Tibial artery (tissue), 4 donors: ENCODE data around the gene CEBPG.

ENCODE experiments used
- DNase-seq, 2 donors: peaks; one replicate each; pipeline ENCODE4 v3.0.0-alpha.2; 2019
- H3K27ac ChIP-seq, 2 donors: fragments of 200-600 bp; sonication (generic) in 1 of 2; 1 replicate in 1 of 2; 2 replicates in 1 of 2; pipeline ENCODE4 v1.5.1; 2018 to 2019; ENCODE audit warnings: mild to moderate bottlenecking in 1 of 2
- H3K27me3 ChIP-seq, 2 donors: fragments of 200-600 bp; sonication (generic) in 1 of 2; one replicate each; pipeline versions ENCODE4 v1.5.1 to v1.6.0; 2016 to 2019
- H3K36me3 ChIP-seq, 3 donors: fragments of 200-600 bp; sonication (generic) in 2 of 3; one replicate each; pipeline ENCODE4 v1.5.1; 2016 to 2019; ENCODE audit warnings: mild to moderate bottlenecking in 2 of 3
- H3K4me1 ChIP-seq, 4 donors: fragments of 200-600 bp; sonication (generic) in 2 of 4; 1 replicate in 3 of 4; 2 replicates in 1 of 4; pipeline ENCODE4 v1.5.1; 2016 to 2019
- H3K4me3 ChIP-seq, 2 donors: fragments of 200-600 bp; sonication (generic) in 1 of 2; 1 replicate in 1 of 2; 2 replicates in 1 of 2; pipeline ENCODE4 v1.5.1; 2018 to 2019; ENCODE audit warnings: mild to moderate bottlenecking in 2 of 2
- H3K9me3 ChIP-seq, 3 donors: fragments of 200-600 bp; sonication (generic) in 1 of 3; one replicate each; pipeline ENCODE4 v1.5.1; 2016 to 2019
- CTCF ChIP-seq, 2 experiments: fragments of 200-600 bp in 1 of 2; fragments of 450-650 bp in 1 of 2; IDR thresholded peaks; one replicate each; pipeline ENCODE4 v1.5.1; 2017 to 2019; ENCODE audit warnings: antibody characterized with exemption in 2 of 2, mild to moderate bottlenecking in 1 of 2, moderate library complexity in 1 of 2
- intact Hi-C: fragments of 100-400 bp; cut with DNase I; formaldehyde crosslinking; loops from one replicate; pipeline ENCODE4 v1.15.0; 2023; ENCODE audit warnings: low total_unique reads

CEBPG gene

GRCh38 chr19:33409906-33410685 is 36.6 kb downstream of the CEBPG start:
- Histone ChIP-seq H3K9me3 (no peaks in the 10 kb centered on the region), H3K27me3 (no peaks in the 10 kb centered on the region), H3K4me3 (no peak overlapping the region), H3K4me1 (no peaks in the 10 kb centered on the region), H3K27ac (no peak overlapping the region), H3K36me3 (peaks cover 10 to 36% (median 18%) of the 10 kb centered on the region in 3 donors)
- no peak for TF ChIP-seq CTCF (IDR thresholded peaks at IDR 0.05)
- DNase-seq = no peak
- intact Hi-C loops = loop anchor here (10.0 kb wide), 1 partner anchor 105 kb away; the partner anchor contains the start of gene CEBPA

GRCh38 chr19:33410915-33411401 is 37.4 kb downstream of the CEBPG start:
- Histone ChIP-seq H3K36me3 (peaks cover 10 to 29% (median 18%) of the 10 kb centered on the region in 3 donors), H3K4me1 (no peaks in the 10 kb centered on the region), H3K9me3 (no peaks in the 10 kb centered on the region), H3K27me3 (no peaks in the 10 kb centered on the region), H3K27ac (no peak overlapping the region), H3K4me3 (no peak overlapping the region)
- no peak for TF ChIP-seq CTCF (IDR thresholded peaks at IDR 0.05)
- no peak for DNase-seq
- intact Hi-C loops = no loop called here

GRCh38 chr19:33411621-33412180 is 38.2 kb downstream of the CEBPG start:
- Histone ChIP-seq H3K4me1 (peaks cover 0 to 4% (median 3%) of the 10 kb centered on the region in 4 donors), H3K27me3 (no peaks in the 10 kb centered on the region), H3K4me3 (no peak overlapping the region), H3K9me3 (no peaks in the 10 kb centered on the region), H3K36me3 (peaks cover 10 to 29% (median 18%) of the 10 kb centered on the region in 3 donors), H3K27ac (no peak overlapping the region)
- TF ChIP-seq CTCF (IDR thresholded peaks at IDR 0.05) = no peak
- DNase-seq = no peak
- intact Hi-C loops = no loop called here

DNA sequence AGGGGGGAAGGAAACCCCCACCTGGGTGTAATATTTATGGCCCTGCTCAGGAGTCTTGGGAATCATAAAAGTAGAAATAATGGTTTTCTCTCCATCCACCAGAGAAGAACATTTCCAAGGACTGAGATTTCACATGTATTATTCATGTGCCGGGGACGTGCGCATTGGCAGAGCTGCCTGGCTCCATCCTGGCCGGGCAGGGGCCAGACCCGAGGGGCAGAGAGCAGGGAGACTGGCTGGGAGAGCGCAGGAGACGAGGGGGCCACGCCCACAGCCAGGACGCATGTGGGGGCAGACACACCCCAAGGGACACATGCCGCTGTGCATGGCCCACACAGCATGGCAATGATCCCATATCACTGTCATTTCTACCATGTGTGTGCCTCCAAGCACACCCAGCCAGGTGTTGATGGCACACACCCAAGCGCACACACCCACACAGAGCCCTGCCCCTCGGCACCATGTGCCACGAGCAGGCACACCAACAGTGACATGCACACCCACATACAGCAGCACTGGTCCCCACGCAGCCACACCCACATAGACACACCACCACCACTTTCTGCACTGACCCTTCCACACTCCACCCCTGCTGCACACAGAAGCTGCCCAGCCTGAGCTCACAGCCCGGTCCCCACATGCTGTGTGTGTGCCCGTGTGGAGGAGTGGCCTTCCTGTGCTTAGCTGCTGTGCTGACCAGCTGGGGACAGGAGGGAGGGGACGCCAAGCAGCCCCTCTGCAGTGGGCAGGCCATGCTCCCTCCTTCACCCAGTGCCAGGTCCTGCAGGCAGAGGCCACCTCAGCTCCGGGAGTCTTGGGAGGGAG is 39.3 kb downstream of the CEBPG start:
- no peak overlapping the region for H3K27ac ChIP-seq
- no peak for DNase-seq
- intact Hi-C loops = no loop called here
- no peaks in the 10 kb centered on the region for H3K9me3 ChIP-seq
- H3K4me1 ChIP-seq = peaks cover 0 to 9% (median 8%) of the 10 kb centered on the region in 4 donors
- H3K4me3 ChIP-seq = no peak overlapping the region
- peaks cover 10 to 29% (median 18%) of the 10 kb centered on the region in 3 donors for H3K36me3 ChIP-seq
- TF ChIP-seq CTCF (IDR thresholded peaks at IDR 0.05) = no peak
- no peaks in the 10 kb centered on the region for H3K27me3 ChIP-seq

DNA sequence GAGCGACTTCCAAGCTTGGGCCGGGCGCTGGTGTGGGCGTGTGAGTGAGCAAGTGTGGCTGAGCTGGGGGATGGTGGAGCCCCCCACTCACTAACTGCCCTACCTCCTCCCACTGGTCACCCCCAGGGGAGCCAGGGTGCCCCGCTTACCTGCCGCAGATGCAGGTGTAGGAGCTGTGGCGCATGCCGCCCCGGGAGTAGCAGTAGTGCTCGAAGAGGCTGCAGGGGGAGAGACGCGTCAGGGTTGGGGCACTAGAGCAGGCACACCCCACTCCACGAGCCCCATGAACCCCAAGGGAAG is 39.9 kb downstream of the CEBPG start:
- H3K27ac ChIP-seq = no peak overlapping the region
- H3K9me3 ChIP-seq = no peaks in the 10 kb centered on the region
- intact Hi-C loops = no loop called here
- peaks cover 0 to 9% (median 8%) of the 10 kb centered on the region in 4 donors for H3K4me1 ChIP-seq
- no peak for DNase-seq
- H3K36me3 ChIP-seq = peaks cover 10 to 25% (median 18%) of the 10 kb centered on the region in 3 donors
- TF ChIP-seq CTCF (IDR thresholded peaks at IDR 0.05) = no peak
- H3K27me3 ChIP-seq = no peaks in the 10 kb centered on the region
- no peak overlapping the region for H3K4me3 ChIP-seq
